Ishikawa (cell line): Measurements from ENCODE around the gene DGCR8.

Experiments used
- CEBPB ChIP-seq: IDR thresholded peaks from 2 replicates; pipeline ENCODE4 v1.6.1; 2012
- CREB1 ChIP-seq: IDR thresholded peaks from 2 replicates; pipeline ENCODE4 v1.6.1; 2012; ENCODE audit warnings: low read depth
- EP300 ChIP-seq: IDR thresholded peaks from 2 replicates; pipeline ENCODE4 v1.6.1; 2012; ENCODE audit warnings: borderline replicate concordance
- FOXM1 ChIP-seq: IDR thresholded peaks from 2 replicates; pipeline ENCODE4 v1.6.1; 2012; ENCODE audit warnings: low read depth, borderline replicate concordance
- NFIC ChIP-seq: IDR thresholded peaks from 2 replicates; pipeline ENCODE4 v1.6.1; 2012
- RAD21 ChIP-seq: IDR thresholded peaks from 2 replicates; pipeline ENCODE4 v1.6.1; 2012; ENCODE audit warnings: low read depth
- TAF1 ChIP-seq: IDR thresholded peaks from 2 replicates; pipeline ENCODE4 v1.6.1; 2012; ENCODE audit warnings: low read depth, mild to moderate bottlenecking
- TCF12 ChIP-seq: IDR thresholded peaks from 2 replicates; pipeline ENCODE4 v1.6.1; 2012; ENCODE audit warnings: low read depth
- TEAD4 ChIP-seq: IDR thresholded peaks from 2 replicates; pipeline ENCODE4 v1.6.1; 2012
- YY1 ChIP-seq: IDR thresholded peaks from 2 replicates; pipeline ENCODE4 v1.6.1; 2012; ENCODE audit warnings: low read depth
- TF ChIP-seq, protein P1 (sequence below): IDR thresholded peaks from 2 replicates; pipeline ENCODE4 v1.6.1; 2012; ENCODE audit warnings: low read depth, mild to moderate bottlenecking
- TF ChIP-seq, protein P2 (sequence below): IDR thresholded peaks from 2 replicates; pipeline ENCODE4 v1.6.1; 2012
- TF ChIP-seq, protein P3 (sequence below): IDR thresholded peaks from 2 replicates; pipeline ENCODE4 v1.6.1; 2012

DNA sequence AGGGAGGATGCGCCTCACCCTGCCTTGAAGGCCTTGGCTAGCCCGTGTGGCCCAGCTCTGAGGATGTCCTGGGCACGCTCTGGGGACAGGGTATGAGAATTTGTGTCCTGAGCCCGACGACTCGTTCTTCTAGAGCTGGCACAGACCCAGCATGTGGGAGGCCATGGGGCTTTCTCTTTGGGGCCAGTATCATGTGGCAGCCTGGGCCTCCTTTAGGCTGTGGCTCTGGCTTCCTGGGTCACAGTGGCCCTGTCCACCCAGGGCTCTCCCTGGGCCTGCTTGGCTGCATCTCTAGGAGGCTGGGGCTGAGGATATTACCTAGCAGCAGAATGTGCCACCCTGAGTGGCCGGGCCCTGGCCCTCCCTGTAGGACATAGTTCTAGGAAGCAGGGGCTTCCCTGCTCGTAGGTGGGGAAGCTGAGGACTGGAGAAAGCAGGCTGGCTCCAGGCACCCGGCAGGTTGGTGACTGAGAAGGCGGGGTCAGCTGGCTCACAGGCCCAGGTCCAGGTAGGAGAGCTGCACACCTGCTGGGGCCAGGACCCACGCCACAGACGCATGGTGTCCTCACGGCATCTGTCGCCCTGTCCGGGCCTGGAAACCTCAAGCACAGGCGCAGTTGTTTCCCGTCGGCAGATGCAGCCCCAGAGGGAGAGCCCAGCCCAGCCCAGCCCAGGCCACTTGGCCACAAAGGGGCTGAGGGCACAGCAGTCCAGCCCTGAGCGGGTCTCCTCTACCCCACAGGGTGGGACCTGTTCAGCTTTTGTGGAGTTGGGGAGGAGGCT lies 64.0 kb downstream of the DGCR8 start:
- TF ChIP-seq, protein P1, sequence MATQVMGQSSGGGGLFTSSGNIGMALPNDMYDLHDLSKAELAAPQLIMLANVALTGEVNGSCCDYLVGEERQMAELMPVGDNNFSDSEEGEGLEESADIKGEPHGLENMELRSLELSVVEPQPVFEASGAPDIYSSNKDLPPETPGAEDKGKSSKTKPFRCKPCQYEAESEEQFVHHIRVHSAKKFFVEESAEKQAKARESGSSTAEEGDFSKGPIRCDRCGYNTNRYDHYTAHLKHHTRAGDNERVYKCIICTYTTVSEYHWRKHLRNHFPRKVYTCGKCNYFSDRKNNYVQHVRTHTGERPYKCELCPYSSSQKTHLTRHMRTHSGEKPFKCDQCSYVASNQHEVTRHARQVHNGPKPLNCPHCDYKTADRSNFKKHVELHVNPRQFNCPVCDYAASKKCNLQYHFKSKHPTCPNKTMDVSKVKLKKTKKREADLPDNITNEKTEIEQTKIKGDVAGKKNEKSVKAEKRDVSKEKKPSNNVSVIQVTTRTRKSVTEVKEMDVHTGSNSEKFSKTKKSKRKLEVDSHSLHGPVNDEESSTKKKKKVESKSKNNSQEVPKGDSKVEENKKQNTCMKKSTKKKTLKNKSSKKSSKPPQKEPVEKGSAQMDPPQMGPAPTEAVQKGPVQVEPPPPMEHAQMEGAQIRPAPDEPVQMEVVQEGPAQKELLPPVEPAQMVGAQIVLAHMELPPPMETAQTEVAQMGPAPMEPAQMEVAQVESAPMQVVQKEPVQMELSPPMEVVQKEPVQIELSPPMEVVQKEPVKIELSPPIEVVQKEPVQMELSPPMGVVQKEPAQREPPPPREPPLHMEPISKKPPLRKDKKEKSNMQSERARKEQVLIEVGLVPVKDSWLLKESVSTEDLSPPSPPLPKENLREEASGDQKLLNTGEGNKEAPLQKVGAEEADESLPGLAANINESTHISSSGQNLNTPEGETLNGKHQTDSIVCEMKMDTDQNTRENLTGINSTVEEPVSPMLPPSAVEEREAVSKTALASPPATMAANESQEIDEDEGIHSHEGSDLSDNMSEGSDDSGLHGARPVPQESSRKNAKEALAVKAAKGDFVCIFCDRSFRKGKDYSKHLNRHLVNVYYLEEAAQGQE, result no peak
- TF ChIP-seq EP300 (no peak), FOXM1 (no peak), TAF1 (no peak), TEAD4 (no peak), NFIC (no peak), RAD21 (no peak), CREB1 (no peak), YY1 (no peak), TCF12 (no peak), CEBPB (no peak)
- TF ChIP-seq, protein P2, sequence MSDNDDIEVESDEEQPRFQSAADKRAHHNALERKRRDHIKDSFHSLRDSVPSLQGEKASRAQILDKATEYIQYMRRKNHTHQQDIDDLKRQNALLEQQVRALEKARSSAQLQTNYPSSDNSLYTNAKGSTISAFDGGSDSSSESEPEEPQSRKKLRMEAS, result no peak
- TF ChIP-seq, protein P3, sequence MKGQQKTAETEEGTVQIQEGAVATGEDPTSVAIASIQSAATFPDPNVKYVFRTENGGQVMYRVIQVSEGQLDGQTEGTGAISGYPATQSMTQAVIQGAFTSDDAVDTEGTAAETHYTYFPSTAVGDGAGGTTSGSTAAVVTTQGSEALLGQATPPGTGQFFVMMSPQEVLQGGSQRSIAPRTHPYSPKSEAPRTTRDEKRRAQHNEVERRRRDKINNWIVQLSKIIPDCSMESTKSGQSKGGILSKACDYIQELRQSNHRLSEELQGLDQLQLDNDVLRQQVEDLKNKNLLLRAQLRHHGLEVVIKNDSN, result no peak
